ENCODE data around the gene AXIN1.

DNA sequence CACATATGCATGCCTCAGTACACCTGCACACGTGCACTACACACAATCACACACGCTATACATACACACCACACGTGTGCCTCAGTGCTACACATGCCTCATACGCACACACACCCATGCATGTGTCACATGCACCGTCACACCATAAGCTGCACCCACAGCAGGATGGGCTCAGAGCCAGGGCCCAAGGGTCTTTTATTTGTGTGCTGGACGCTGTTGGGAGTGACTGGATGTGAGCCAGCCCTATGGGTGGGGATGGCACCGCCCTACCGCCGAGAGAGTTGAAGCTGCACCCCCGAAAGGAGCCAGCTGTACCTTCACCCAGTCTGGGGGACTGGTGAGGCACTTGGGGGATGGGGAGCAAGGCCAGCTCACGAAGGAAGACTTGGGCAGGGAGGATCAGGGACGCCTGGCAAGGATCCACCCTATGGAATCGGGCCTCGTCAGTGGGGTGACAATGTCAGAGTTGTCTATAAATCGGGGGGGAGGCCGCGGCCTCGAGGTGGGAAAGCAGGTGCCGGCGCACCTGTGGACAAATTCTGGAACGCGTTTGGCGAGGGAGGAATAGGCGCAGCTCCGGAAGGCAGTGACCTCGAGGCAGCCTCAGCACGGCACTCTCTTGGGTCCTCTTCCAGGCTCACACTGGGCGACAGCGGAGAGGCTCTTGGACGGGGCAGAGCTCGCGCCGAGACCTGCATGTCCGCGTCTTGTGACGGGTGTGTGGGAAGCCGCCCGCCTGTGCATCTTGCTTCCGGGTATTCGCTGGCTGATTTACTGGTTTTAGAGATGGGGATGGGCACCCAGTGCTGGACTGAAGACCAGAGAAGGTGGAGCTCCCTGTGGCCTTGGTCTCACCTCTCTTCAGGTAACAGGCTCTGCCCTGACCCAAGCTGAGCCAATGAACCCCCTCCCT lies 84.1 kb downstream of the AXIN1 start:
- TF ChIP-seq, protein P1, sequence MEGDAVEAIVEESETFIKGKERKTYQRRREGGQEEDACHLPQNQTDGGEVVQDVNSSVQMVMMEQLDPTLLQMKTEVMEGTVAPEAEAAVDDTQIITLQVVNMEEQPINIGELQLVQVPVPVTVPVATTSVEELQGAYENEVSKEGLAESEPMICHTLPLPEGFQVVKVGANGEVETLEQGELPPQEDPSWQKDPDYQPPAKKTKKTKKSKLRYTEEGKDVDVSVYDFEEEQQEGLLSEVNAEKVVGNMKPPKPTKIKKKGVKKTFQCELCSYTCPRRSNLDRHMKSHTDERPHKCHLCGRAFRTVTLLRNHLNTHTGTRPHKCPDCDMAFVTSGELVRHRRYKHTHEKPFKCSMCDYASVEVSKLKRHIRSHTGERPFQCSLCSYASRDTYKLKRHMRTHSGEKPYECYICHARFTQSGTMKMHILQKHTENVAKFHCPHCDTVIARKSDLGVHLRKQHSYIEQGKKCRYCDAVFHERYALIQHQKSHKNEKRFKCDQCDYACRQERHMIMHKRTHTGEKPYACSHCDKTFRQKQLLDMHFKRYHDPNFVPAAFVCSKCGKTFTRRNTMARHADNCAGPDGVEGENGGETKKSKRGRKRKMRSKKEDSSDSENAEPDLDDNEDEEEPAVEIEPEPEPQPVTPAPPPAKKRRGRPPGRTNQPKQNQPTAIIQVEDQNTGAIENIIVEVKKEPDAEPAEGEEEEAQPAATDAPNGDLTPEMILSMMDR (IDR thresholded peaks at IDR 0.05): no peak
- TF ChIP-seq POLR2A (IDR thresholded peaks at IDR 0.05): peak; percentile 24 to 66 (median 52)
